Keratinocyte (primary cell): Measurements from ENCODE around the gene WDPCP. TPM values are rescaled to one million over a fixed set of nuclear protein-coding genes. Genes with fewer than 3 reads are reported as not detected.

ENCODE experiments used
- DNase-seq: peaks from one replicate; pipeline ENCODE4 v3.0.0-alpha.2; 2011; ENCODE audit warnings: low read depth, missing footprints, low spot score
- FAIRE-seq: peaks from 2 replicates; lab custom pipeline; 2011; peaks lifted over from hg19 to GRCh38; lab: Jason Lieb, UNC
- H2AFZ ChIP-seq: 2 replicates; pipeline ENCODE4 v1.6.0; 2012; ENCODE audit warnings: low read length, control low read depth, inconsistent platforms; ENCODE audit not compliant: control insufficient read depth
- H3K27ac ChIP-seq: 2 replicates; pipeline ENCODE4 v1.5.1; 2011; ENCODE audit warnings: low read length; ENCODE audit not compliant: control insufficient read depth, insufficient read depth
- H3K27me3 ChIP-seq: 3 replicates; pipeline ENCODE4 v1.6.0; 2011; ENCODE audit warnings: low read length; ENCODE audit not compliant: control insufficient read depth, insufficient read depth; ENCODE audit errors: extremely low read depth
- H3K36me3 ChIP-seq, 2 experiments: 2 replicates in 1 of 2; 3 replicates in 1 of 2; pipeline ENCODE4 v1.5.1; 2011; ENCODE audit warnings: low read length in 2 of 2, mild to moderate bottlenecking in 1 of 2; ENCODE audit not compliant: control insufficient read depth in 2 of 2, insufficient read depth in 2 of 2; ENCODE audit errors: extremely low read depth in 1 of 2
- H3K4me1 ChIP-seq: 3 replicates; pipeline ENCODE4 v1.5.1; 2011; ENCODE audit warnings: low read length; ENCODE audit not compliant: control insufficient read depth, insufficient read depth; ENCODE audit errors: extremely low read depth
- H3K4me2 ChIP-seq: 3 replicates; pipeline ENCODE4 v1.6.0; 2011; ENCODE audit warnings: low read depth, low read length; ENCODE audit not compliant: control insufficient read depth, insufficient read depth; ENCODE audit errors: extremely low read depth
- H3K4me3 ChIP-seq, 3 experiments: fragments of 200-600 bp in 1 of 3; sonication (generic) in 1 of 3; 2 replicates in 2 of 3; 3 replicates in 1 of 3; pipeline ENCODE4 v1.5.1; 2011 to 2016; ENCODE audit warnings: low read length in 3 of 3, mild to moderate bottlenecking in 3 of 3, control low read depth in 2 of 3, inconsistent platforms in 1 of 3, low read depth in 1 of 3, mixed read lengths in 1 of 3, mixed run types in 1 of 3, moderate library complexity in 1 of 3; ENCODE audit not compliant: control insufficient read depth in 2 of 3, insufficient read depth in 2 of 3; ENCODE audit errors: extremely low read depth in 1 of 3
- H3K79me2 ChIP-seq: 2 replicates; pipeline ENCODE4 v1.6.0; 2012; ENCODE audit warnings: low read length; ENCODE audit not compliant: control insufficient read depth, insufficient read depth
- H3K9ac ChIP-seq: 3 replicates; pipeline ENCODE4 v1.6.0; 2011; ENCODE audit warnings: low read length; ENCODE audit not compliant: control insufficient read depth, insufficient read depth; ENCODE audit errors: extremely low read depth
- H3K9me1 ChIP-seq: 3 replicates; pipeline ENCODE4 v1.6.0; 2011; ENCODE audit warnings: low read length; ENCODE audit not compliant: control insufficient read depth, insufficient read depth; ENCODE audit errors: extremely low read depth
- H3K9me3 ChIP-seq: 2 replicates; pipeline ENCODE4 v1.5.1; 2012; ENCODE audit warnings: low read depth, low read length; ENCODE audit not compliant: control insufficient read depth
- H4K20me1 ChIP-seq: 3 replicates; pipeline ENCODE4 v1.6.0; 2011; ENCODE audit warnings: low read length; ENCODE audit not compliant: control insufficient read depth, insufficient read depth; ENCODE audit errors: extremely low read depth
- CTCF ChIP-seq, 3 experiments: IDR thresholded peaks in 1 of 3; conservative IDR thresholded peaks in 1 of 3; optimal IDR thresholded peaks in 1 of 3; 2 replicates in 2 of 3; 3 replicates in 1 of 3; pipeline versions ENCODE3 to v1.5.1; 2011; ENCODE audit warnings: low read length in 3 of 3, mild to moderate bottlenecking in 3 of 3, moderate library complexity in 2 of 3, control low read depth in 1 of 3, inconsistent platforms in 1 of 3; ENCODE audit not compliant: insufficient read depth in 2 of 3; ENCODE audit errors: extremely low read depth in 1 of 3
- EZH2 ChIP-seq: IDR thresholded peaks from one replicate; pipeline ENCODE4 v1.6.1; 2012; ENCODE audit warnings: inconsistent platforms, mild to moderate bottlenecking, low read length, moderate library complexity
- dilution Hi-C: fragments of 300-500 bp; cut with MboI; formaldehyde crosslinking; loops from one replicate; pipeline ENCODE4 v1.7.0; 2020; ENCODE audit warnings: low sequenced_read_pairs; ENCODE audit not compliant: extremely low pct_ligation_motif_present
- polyA plus RNA-seq, 5 experiments: library from polyadenylated mRNA; depleted of rRNA in 3 of 5; stranded (reverse) in 3 of 5; stranded (forward) in 1 of 5; unstranded in 1 of 5; fragments of >200 nt; gene quantifications; 1 replicate in 1 of 5; 2 replicates in 3 of 5; 3 replicates in 1 of 5; pipeline versions ENCODE4 v1.2.1 to v1.2.3, GENCODE V29; 2011 to 2012; ENCODE audit warnings: missing spikeins in 2 of 5, low read depth in 1 of 5, low replicate concordance in 1 of 5

Gene WDPCP
- polyA plus RNA-seq, 1 donor (not counting 4 experiments of a cell fraction or from before 2014, with no cell fraction given), result 2.9 TPM

DNA sequence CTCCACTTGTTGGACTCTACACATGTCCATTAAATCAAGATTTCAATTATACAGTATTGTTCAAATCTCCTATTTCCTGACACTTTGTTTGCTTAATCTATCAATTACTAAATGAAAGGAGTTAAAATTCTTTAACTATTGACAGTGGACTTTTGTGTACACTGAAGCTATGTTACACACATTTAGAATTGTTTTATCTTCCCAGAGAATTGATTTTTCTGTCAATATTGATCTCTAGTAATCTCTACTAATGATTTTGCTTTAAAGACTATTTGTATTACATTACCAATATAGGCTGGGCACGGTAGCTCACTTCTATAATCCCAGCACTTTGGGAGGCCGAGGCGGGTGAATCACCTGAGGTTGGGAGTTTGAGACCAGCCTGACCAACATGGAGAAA is 215.7 kb downstream of the WDPCP start:
- Histone ChIP-seq H3K27me3 (no peaks in the 10 kb centered on the region), H4K20me1 (no peaks in the 10 kb centered on the region), H3K4me2 (no peak overlapping the region), H3K4me3 (no peak overlapping the region), H2AFZ (no peak overlapping the region), H3K79me2 (no peaks in the 10 kb centered on the region), H3K4me1 (no peaks in the 10 kb centered on the region), H3K9ac (no peak overlapping the region), H3K9me1 (no peaks in the 10 kb centered on the region), H3K36me3 (no peaks in the 10 kb centered on the region), H3K27ac (no peak overlapping the region), H3K9me3 (no peaks in the 10 kb centered on the region)
- DNase-seq, result no peak
- dilution Hi-C loops, result no loop called here
- no peak for TF ChIP-seq EZH2
- no peak for TF ChIP-seq CTCF (optimal IDR thresholded peaks at IDR 0.05 in 1 of 3, IDR thresholded peaks at IDR 0.05 in 1 of 3, conservative IDR thresholded peaks at IDR 0.05 in 1 of 3; ENCODE audit: extremely low read depth in 1 of 3, insufficient read depth in 2 of 3, low read length in 3 of 3)
- FAIRE-seq, result no peak

GRCh38 chr2:63369146-63369545 is 219.1 kb downstream of the WDPCP start:
- Histone ChIP-seq H3K4me2 (no peak overlapping the region), H3K27me3 (no peaks in the 10 kb centered on the region), H3K9me3 (no peaks in the 10 kb centered on the region), H3K36me3 (no peaks in the 10 kb centered on the region), H3K27ac (no peak overlapping the region), H4K20me1 (no peaks in the 10 kb centered on the region), H3K4me1 (no peaks in the 10 kb centered on the region), H3K4me3 (no peak overlapping the region), H2AFZ (no peak overlapping the region), H3K9ac (no peak overlapping the region), H3K9me1 (no peaks in the 10 kb centered on the region), H3K79me2 (no peaks in the 10 kb centered on the region)
- TF ChIP-seq EZH2 (no peak), CTCF (optimal IDR thresholded peaks at IDR 0.05 in 1 of 3, IDR thresholded peaks at IDR 0.05 in 1 of 3, conservative IDR thresholded peaks at IDR 0.05 in 1 of 3; ENCODE audit: extremely low read depth in 1 of 3, insufficient read depth in 2 of 3, low read length in 3 of 3) (no peak)
- DNase-seq, result no peak
- FAIRE-seq, result no peak
- dilution Hi-C loops, result no loop called here
